ENCODE results near the gene NR4A3. TPM values are rescaled to one million over a fixed set of nuclear protein-coding genes. Genes with fewer than 3 reads are reported as not detected.

NR4A3 gene
- total and polyA plus RNA-seq, 2 of the 13 experiments (the other 11 are each of a cell fraction or from before 2014, with no cell fraction given), result 0.02 to 0.09 TPM

GRCh38 chr9:99852617-99853016, 30.9 kb downstream of the NR4A3 start (continued):
- TF ChIP-seq TRAFD1 (CRISPR knock-in tag; IDR thresholded peaks at IDR 0.05; ENCODE audit: borderline replicate concordance) (no peak), MLX (CRISPR knock-in tag; IDR thresholded peaks at IDR 0.05) (no peak), ZEB1 (IDR thresholded peaks at IDR 0.05; ENCODE audit: insufficient replicate concordance, low read depth) (no peak)

- ChIA-PET POLR2A (no interaction called here), CTCF (ENCODE audit: low intra/inter-chr PET ratio, low total read pairs) (no interaction called here)
- FAIRE-seq (no peak), DNase-seq (ENCODE audit: low spot score) (no peak), ATAC-seq (peak; percentile 53; the same call in 2 of the 3 replicates)
- no peak overlapping the region for H3K9ac ChIP-seq (ENCODE audit: insufficient read depth, low read depth, low read length)
- H3K9me3 ChIP-seq (ENCODE audit: low read length), result no peaks in the 10 kb centered on the region
- no peaks in the 10 kb centered on the region for H4K20me1 ChIP-seq (ENCODE audit: insufficient read depth, low read length)
- no peak overlapping the region for H2AFZ ChIP-seq (ENCODE audit: low read length)
- no peaks in the 10 kb centered on the region for H3K36me3 ChIP-seq (replicated peaks in 1 of 2; ENCODE audit: control insufficient read depth in 1 of 2, insufficient read depth in 2 of 2, low read length in 2 of 2)
- H3K4me3 ChIP-seq (replicated peaks in 1 of 3; ENCODE audit: insufficient read depth in 1 of 3, low read depth in 2 of 3, low read length in 3 of 3), result no peak overlapping the region
- in situ Hi-C loops (cut with HindIII; ENCODE audit: extremely low pct_ligation_motif_present, low pct_unique_long_range_greater_than_20kb) (no loop called here), intact Hi-C loops (cut with micrococcal nuclease; ENCODE audit: unreplicated experiment) (no loop called here)
- H3K27ac ChIP-seq (ENCODE audit: extremely low read length, insufficient read depth, low read length), result no peak overlapping the region
- no peak overlapping the region for H3K4me2 ChIP-seq (ENCODE audit: low read depth, low read length)
- no TSS peak for BruUV-seq (replicated peaks)
- WGBS (ENCODE audit: low lambda C conversion rate), result 35% methylated on average over 7 of the region's 8 CpGs
- H3K79me2 ChIP-seq (ENCODE audit: insufficient read depth, low read length), result no peaks in the 10 kb centered on the region
- no peaks in the 10 kb centered on the region for H3K27me3 ChIP-seq (ENCODE audit: control insufficient read depth in 1 of 2, insufficient read depth in 2 of 2, low read length in 2 of 2)
- H3K4me1 ChIP-seq (ENCODE audit: insufficient read depth, low read length), result no peaks in the 10 kb centered on the region
- TF ChIP-seq NKX3-1 (CRISPR knock-in tag; IDR thresholded peaks at IDR 0.05) (no peak), MAF1 (CRISPR knock-in tag; IDR thresholded peaks at IDR 0.05; ENCODE audit: borderline replicate concordance) (no peak), ATF7 (IDR thresholded peaks at IDR 0.05) (no peak), ATF7 (CRISPR knock-in tag; IDR thresholded peaks at IDR 0.05) (no peak), ZNF138 (CRISPR knock-in tag; IDR thresholded peaks at IDR 0.05; ENCODE audit: low read depth) (no peak), SALL1 (CRISPR knock-in tag; IDR thresholded peaks at IDR 0.05) (no peak), ZNF850 (CRISPR knock-in tag; conservative IDR thresholded peaks at IDR 0.05) (no peak), HNRNPLL (IDR thresholded peaks at IDR 0.05; ENCODE audit: low read depth, low read length, poor library complexity, severe bottlenecking) (no peak), FOSL1 (CRISPR knock-in tag; IDR thresholded peaks at IDR 0.05; ENCODE audit: borderline replicate concordance) (no peak), ZBTB34 (CRISPR knock-in tag; IDR thresholded peaks at IDR 0.05) (no peak), ZNF274 (CRISPR knock-in tag; IDR thresholded peaks at IDR 0.05) (no peak), ZNF280B (CRISPR knock-in tag; IDR thresholded peaks at IDR 0.05; ENCODE audit: borderline replicate concordance) (no peak), ZFP90 (CRISPR knock-in tag; IDR thresholded peaks at IDR 0.05; ENCODE audit: borderline replicate concordance) (no peak)
Measured at GRCh38 chr9:99855467-99856176, 33.9 kb downstream of the NR4A3 start.

Measured in HepG2 (cell line).